ENCODE results near the gene MGAT5B.

DNA sequence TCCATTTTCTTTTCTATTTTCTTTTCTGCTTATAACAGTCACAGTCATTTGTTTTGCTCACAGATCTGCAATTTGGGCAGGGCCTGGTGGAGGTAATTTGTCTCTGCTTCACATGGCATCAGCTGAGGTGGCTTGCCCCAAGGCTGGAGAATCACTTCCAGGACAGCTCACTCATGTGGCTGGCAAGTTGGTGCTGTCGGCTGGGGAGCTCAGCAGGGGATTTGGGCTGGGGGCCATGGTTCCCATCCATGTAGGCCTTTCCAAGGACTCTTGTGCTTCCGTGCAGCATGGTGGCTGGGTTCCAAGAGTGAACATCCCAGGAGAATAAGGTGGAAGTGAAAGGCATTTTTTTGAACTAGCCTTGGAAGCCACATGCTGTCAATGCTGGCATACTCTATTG, 85.7 kb downstream of the MGAT5B start:
- TF ChIP-seq TAF1 (IDR thresholded peaks at IDR 0.05; ENCODE audit: borderline replicate concordance, insufficient read depth, low read length) (no peak), POLR2AphosphoS5 (IDR thresholded peaks at IDR 0.05; ENCODE audit: low read depth, low read length) (no peak), REST (IDR thresholded peaks at IDR 0.05; ENCODE audit: insufficient read depth in 1 of 2, low read depth in 2 of 2, low read length in 2 of 2) (no peak), SIN3A (IDR thresholded peaks at IDR 0.05; ENCODE audit: borderline replicate concordance, insufficient read depth, low read length) (no peak)

Data from PFSK-1 (cell line).